Epithelial cell of proximal tubule (primary cell): Measurements from ENCODE around the gene ATOH7. TPM values are rescaled to one million over a fixed set of nuclear protein-coding genes. Genes with fewer than 3 reads are reported as not detected.
"Not testable (repeated sequence)": the region's sequence is repeated elsewhere in the genome, so short reads cannot be mapped to it uniquely, and the experiment has no call there.

Experiments used
- DNase-seq: peaks from one replicate; pipeline ENCODE4 v3.0.0-alpha.2; 2011; ENCODE audit warnings: low read depth
- H3K4me3 ChIP-seq: 2 replicates; pipeline ENCODE4 v1.5.1; 2011; ENCODE audit warnings: low read depth, mild to moderate bottlenecking, low read length
- total RNA-seq: library from RNA; depleted of rRNA; stranded (reverse); fragments of >200 nt; gene quantifications from 2 replicates; pipeline ENCODE4 v1.2.3, GENCODE V29; 2015
- TF ChIP-seq, protein P1 (sequence below): conservative IDR thresholded peaks from 2 replicates; pipeline ENCODE4 v1.5.1; 2012; ENCODE audit warnings: low read depth, mild to moderate bottlenecking, low read length

The ATOH7 gene
- total RNA-seq, 1 donor from 2014 or later, result not detected

DNA sequence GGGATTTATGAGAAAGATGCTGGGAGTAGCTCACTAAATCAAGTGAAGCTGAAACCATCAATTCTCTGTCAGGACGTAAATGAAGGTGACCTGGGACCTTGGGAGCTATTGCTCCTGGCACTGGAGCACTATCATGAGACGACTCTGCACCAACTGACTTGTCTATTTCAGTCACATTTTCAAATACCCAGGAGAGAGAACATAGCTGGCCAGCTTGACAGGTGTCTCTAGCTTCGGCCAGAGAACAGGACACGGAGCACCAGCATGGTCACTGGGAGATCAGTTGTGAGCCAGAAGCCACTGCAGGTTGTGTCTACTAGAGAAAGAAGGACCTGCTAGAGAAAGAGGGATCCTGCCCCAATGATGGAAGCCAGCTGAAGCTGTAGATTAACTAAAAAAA is 17.4 kb upstream of the ATOH7 start:
- H3K4me3 ChIP-seq, result no peak overlapping the region
- TF ChIP-seq, protein P1, sequence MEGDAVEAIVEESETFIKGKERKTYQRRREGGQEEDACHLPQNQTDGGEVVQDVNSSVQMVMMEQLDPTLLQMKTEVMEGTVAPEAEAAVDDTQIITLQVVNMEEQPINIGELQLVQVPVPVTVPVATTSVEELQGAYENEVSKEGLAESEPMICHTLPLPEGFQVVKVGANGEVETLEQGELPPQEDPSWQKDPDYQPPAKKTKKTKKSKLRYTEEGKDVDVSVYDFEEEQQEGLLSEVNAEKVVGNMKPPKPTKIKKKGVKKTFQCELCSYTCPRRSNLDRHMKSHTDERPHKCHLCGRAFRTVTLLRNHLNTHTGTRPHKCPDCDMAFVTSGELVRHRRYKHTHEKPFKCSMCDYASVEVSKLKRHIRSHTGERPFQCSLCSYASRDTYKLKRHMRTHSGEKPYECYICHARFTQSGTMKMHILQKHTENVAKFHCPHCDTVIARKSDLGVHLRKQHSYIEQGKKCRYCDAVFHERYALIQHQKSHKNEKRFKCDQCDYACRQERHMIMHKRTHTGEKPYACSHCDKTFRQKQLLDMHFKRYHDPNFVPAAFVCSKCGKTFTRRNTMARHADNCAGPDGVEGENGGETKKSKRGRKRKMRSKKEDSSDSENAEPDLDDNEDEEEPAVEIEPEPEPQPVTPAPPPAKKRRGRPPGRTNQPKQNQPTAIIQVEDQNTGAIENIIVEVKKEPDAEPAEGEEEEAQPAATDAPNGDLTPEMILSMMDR, result no peak

DNA sequence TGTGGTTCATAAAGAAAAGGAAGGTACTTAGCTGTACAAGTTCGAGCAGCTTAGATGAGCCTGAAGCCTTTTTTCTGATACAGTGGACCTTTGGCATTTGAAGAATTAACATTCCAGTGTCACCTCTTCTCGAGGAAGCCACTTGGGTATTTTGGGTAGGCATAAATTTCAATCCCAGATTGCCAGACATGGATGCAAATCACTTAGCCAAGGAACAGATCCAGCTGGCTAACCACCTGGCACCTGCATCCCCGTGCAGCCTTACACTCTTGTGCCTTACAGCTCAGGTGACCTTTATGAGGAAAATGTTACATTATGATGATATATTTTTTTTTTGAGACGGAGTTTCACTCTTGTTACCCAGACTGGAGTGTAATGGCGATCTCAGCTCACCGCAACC is 16.0 kb upstream of the ATOH7 start:
- TF ChIP-seq, protein P1, result no peak
- no peak overlapping the region for H3K4me3 ChIP-seq
- no peak for DNase-seq

More for the DNA sequence above, 17.4 kb upstream of the ATOH7 start:
- DNase-seq, result no peak

DNA sequence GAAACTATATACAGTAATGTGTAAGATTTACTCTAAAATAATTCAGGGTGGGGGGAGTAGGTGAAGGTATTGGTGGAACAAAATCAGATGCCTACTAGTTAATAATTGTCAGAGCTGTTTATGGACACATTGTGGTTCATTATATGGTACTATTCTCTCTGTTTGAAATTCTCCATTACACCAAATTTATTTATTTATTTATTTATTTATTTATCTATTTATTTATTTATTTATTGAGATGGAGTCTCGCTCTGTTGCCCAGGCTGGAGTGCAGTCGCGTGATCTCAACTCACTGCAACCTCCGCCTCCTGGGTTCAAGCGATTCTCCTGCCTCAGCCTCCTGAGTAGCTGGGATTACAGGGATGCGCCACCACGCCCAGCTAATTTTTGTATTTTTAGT is 14.5 kb upstream of the ATOH7 start:
- not testable (repeated sequence) for H3K4me3 ChIP-seq, DNase-seq

DNA sequence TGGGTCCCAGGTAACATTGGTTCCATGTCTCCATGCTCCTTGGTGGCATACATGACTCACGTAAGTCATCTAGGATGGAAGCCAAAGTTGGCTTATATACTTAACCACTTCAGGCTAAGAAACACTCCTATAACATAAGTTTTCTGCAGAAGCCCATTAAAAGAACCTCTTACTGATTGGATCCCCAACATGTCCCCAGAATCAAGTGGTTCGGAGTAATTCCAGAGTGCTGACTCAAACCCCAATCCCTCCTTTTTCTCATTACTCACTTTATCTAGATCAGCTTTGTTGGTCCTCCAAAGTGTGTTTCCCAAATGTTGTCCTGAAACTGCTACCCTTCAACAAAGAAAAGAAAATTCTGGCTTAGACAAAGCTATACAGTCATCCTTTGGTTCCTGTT is 10.1 kb upstream of the ATOH7 start:
- TF ChIP-seq, protein P1, result no peak
- DNase-seq, result no peak
- H3K4me3 ChIP-seq, result no peak overlapping the region

DNA sequence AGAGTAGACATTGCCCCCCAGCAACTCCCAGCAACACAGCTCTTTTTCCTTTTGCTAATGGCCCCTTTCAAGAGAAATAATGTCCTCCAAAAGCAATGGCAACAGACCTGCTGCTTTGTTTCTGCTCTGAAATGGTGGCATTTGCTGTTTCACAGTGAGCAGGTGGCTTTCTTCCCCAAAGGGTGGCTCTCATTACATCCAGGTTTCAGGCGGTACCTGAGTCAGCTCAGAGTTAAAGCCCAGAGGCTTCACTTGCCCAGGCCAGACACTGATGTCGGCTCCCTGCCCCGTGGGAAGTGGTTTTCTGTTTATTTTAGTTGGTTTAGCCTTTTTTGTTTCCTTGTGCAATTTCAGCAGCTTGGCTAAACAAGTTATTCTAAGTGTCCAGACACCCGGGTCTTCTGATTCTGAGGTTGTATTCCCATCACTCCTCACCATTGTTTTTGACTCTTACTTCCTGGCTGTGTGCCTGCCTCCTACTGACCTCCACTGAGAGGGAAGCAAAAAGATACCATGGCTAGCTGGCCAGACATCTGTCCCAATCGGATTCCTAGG is 7.8 kb upstream of the ATOH7 start:
- TF ChIP-seq, protein P1, result no peak
- no peak for DNase-seq
- no peak overlapping the region for H3K4me3 ChIP-seq

DNA sequence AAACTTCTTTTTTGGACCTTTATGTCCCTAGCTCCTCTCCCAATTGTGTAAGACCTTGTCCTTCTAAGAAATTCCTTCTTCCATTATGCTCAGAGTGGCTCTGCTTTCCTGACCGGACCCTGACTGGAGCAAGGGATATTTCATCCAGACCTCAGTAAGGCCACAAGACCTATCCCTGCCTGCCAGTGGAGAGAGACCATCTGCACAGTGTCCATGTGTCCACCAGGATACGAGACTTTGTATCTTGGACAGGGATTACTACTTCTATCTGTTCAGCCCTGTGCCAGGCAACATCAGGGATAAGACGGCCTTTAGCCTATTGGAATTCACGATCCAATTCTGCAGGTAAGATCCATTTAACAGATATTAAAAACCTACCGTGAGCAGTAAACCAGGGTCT is 7.2 kb upstream of the ATOH7 start:
- no peak for DNase-seq
- TF ChIP-seq, protein P1, result no peak
- no peak overlapping the region for H3K4me3 ChIP-seq

DNA sequence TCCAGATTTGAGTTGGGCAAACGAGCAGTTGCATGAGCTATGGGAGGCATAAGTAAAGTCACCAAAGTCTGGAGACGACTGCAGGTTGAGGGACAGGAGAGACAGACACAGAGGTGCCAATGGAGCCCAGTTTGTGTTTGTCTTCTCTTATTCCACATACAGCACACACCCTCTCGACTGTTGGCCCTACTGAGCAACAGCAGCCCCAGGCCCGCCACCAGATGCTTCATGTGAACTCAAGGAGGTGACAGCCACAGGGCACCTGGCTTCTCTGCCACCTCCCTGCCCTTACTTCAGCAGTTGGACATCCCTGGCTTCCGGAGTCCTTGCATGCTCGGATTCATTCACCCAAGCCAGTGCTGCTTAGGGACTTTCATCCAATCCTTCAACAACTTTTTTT is 6.5 kb upstream of the ATOH7 start:
- TF ChIP-seq, protein P1, result no peak
- no peak overlapping the region for H3K4me3 ChIP-seq
- DNase-seq, result no peak
